GM19239 (cell line): ENCODE results near the gene FOXN1.

Experiments used
- DNase-seq: peaks from one replicate; pipeline ENCODE4 v3.0.0; 2011; ENCODE audit warnings: low spot score; ENCODE audit not compliant: insufficient read length
- FAIRE-seq: peaks from 2 replicates; lab custom pipeline; 2011; peaks lifted over from hg19 to GRCh38; lab: Jason Lieb, UNC

The FOXN1 gene

GRCh38 chr17:28498652-28499363 lies 7.3 kb upstream of the FOXN1 start:
- DNase-seq (no peak), FAIRE-seq (no peak)

GRCh38 chr17:28499364-28499664 lies 6.8 kb upstream of the FOXN1 start:
- no peak for FAIRE-seq

GRCh38 chr17:28499684-28500357 lies 6.3 kb upstream of the FOXN1 start:
- no peak for DNase-seq
- no peak for FAIRE-seq

More at GRCh38 chr17:28499364-28499664, 6.8 kb upstream of the FOXN1 start:
- no peak for DNase-seq

GRCh38 chr17:28500712-28501379 lies 5.3 kb upstream of the FOXN1 start:
- peak; percentile 71 for FAIRE-seq

GRCh38 chr17:28501421-28502284 lies 4.5 kb upstream of the FOXN1 start:
- peak; percentile 21 for FAIRE-seq
- DNase-seq = no peak

More at GRCh38 chr17:28500712-28501379, 5.3 kb upstream of the FOXN1 start:
- DNase-seq = peak; percentile 51

DNA sequence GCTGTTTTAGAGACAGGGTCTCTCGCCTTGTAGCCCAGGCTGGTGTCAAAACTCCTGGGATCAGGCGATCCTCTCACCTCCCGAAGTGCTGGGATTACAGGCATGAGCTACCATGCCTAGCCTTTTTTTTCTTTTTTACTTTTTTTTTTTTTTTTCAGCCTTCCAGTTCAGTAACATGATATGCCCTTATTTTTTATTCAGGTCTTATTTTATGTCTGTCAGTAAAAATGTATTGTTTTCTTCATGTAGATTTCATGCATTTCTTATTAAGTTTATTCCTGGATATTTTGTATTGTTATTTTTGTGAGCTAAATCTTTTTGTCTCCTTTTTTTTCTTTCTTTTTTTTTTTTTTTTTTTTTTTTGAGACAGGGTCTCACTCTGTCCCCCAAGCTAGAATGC lies 2.7 kb upstream of the FOXN1 start:
- no peak for DNase-seq
- FAIRE-seq = no peak

- FAIRE-seq (no peak), DNase-seq (no peak)
Observed at GRCh38 chr17:28506763-28507487, 777 bp downstream of the FOXN1 start.

DNA sequence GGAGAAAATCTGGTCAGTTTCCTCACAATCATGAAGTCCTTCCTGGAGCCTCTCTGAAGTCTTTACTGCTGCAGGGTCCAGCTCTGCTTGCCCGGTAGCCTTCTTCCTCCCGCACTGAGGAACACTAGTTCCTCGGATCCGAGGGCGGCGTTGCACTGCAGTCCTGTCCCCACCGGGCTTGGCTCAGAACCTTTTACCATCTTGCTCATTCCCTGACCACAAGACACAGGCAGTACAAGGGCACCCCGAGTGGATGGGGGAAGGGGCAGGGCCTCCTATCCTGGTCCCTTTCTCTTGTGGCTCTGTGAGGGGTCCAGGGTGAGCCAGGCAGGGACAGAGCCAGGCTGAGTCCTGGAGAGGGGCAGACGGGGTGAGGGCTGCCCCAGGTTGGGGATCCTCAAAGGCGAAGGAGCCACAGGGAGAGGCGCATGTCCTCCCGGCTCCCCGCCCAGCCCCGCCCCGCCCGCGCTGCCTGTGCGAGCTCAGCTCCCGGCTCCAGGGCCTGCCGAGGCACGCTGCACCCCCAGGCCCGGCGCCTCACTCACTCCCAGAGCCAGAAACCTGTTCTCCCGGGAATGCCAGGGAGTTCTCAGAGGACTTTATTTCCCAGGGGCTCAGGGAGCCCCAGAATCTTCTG lies 1.5 kb downstream of the FOXN1 start:
- FAIRE-seq = no peak
- no peak for DNase-seq

GRCh38 chr17:28508211-28508724 lies 2.1 kb downstream of the FOXN1 start:
- DNase-seq = no peak
- no peak for FAIRE-seq

DNA sequence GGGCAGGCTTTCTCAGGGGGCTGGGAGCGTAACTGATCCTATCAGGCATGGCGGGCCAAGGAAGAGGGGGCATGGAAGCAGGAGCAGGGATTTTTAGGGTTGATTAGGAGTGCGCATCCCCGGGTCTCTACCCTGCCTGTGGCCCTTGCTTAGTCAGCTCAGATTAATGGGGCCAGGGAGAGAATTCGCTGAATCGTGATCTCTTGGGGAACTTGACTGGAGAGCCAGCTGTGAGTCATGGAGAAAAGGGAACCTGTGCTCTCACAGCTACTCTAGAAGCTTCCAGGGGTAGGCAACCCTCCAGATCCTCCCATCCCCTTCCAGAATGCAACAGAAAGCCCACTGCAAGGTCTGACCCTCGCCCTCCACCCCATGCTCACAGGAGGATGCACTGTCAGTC lies 3.6 kb downstream of the FOXN1 start:
- DNase-seq (no peak), FAIRE-seq (no peak)

DNA sequence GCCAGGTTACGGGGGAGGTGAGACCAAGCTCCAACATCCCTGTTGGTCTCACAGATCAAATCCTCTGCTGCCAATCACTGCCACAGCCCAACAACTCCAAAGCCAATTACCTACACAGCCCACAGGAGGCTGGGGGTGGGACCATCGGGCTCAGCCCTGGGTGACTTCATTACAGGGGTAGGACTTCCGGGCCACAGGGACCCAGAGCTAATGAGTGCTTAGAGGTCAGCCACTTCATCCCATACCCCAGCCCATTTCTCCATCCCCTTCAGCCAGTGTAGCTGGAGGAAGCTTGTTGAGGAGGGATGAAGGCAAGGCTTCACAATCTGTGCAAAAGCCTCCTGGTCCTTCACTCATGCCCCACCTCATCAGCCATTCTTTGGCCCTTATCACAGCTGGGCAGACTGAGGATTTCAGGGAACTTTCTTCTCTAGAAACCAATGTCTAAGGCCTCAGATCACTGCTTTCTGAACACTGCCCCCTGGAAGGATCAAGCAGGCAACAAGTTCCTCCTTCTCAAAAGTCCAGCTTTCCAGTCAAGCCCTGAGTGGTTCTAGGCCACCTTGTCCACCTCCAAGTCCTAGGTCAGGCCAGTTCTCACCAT lies 5.8 kb downstream of the FOXN1 start:
- DNase-seq (no peak), FAIRE-seq (peak; percentile 39)

- FAIRE-seq (no peak), DNase-seq (no peak)
Observed at GRCh38 chr17:28513476-28513875, 7.3 kb downstream of the FOXN1 start.

- no peak for FAIRE-seq
- DNase-seq = no peak
Observed at GRCh38 chr17:28514561-28515002, 8.4 kb downstream of the FOXN1 start.

DNA sequence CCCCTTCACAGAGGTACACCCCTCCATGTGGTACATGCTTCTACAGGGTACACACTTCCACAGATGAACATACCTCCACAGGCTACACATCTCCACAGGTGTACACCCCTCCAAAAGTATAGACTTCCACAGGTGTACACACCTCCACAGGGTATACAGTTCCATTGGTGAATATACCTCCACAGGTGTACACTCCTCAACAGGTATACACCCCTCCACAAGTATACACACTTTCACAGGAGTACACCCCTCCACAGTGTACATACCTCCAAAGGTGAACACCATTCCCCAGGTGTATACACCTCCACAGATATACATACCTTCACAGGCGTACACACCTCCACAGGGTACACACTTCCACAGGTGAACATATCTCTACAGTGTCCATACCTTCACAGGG lies 9.4 kb downstream of the FOXN1 start:
- FAIRE-seq (no peak), DNase-seq (no peak)

DNA sequence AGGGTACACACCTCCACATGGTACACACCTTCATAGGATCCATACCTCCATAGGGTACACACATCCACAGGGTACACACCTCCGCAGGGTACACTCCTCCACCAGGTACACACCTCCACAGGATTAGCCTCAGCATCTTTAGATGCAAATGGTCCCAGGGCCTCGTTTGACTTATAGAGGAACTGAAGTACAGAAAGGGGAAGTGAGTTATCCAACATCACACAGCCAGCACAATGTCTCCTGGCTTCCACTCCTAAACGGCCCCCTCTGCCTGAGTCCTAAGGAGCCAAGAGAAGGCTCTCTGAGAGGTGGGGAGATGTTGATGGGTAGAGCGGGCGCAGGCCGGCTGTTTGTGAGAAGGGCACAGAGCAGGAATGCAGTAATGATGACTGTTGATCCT lies 12.0 kb downstream of the FOXN1 start:
- DNase-seq (no peak), FAIRE-seq (no peak)

DNA sequence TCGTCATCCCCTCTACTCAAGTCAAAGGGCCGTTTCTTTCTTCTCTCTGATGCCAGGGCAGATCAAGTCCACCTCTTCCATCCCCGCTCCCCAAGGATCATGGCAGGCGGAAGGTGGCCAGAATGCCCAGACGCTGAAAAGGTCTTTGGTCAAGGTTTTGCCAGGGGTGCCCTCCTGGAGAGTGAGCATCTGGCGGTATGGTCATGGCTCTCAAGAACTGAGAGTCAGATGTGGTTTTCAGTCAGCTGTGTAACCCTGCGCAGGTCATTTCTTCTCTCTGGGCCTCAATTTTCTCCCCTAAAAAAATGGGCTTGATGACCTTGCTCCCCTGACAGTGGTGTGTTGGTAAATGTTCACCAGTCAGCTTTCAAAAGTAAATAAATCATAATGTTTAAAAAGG lies 12.4 kb downstream of the FOXN1 start:
- DNase-seq (no peak), FAIRE-seq (no peak)

DNA sequence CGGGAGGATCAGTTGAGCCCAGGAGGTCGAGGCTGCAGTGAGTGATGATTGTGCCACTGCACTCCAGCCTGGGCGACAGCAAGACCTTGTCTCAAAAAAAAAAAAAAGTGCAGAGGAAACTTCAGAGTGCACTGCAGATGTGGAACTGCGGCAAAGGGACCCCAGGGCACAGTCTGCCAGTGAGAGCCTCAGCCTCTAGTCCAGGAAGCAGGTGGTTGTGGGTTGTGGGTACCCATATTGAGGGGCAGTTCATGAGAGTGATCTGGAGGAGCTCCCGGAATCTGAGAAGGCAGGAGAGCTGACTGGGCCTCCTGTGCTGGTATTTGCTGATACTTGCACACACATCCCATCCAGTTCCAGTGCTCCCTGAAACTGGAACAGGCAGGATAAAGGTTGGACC lies 13.1 kb downstream of the FOXN1 start:
- no peak for DNase-seq
- FAIRE-seq = no peak

DNA sequence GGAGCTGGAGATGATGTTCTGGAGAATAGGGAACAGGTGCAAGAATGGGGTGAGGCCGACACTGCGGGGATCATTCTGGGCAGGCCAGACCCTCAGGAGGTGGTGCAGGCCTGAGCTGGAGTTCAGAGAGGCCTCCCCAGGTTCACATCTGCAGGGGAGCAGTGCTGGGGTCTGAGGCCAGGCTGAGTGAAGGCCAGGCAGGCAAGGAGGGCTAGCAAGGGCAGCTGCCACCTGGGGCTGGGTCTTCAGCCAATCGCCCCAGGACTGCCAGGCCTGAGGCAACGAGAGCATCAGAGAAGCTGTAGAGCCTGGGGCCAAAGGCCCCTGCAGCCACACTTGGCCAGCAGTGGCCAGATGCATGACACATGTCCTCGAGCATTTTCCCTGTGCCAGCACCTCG lies 14.5 kb downstream of the FOXN1 start:
- no peak for DNase-seq
- no peak for FAIRE-seq
